K562 (cell line): ENCODE data around the gene SNAPC5. TPM values are rescaled to one million over a fixed set of nuclear protein-coding genes. Genes with fewer than 3 reads are reported as not detected.

ENCODE experiments used
- HBP1 ChIP-seq: fragments of 450-650 bp; formaldehyde crosslinking; IDR thresholded peaks from 2 replicates; pipeline ENCODE4 v1.4.0; 2022; ENCODE audit warnings: missing genetic modification characterization
- HDAC1 ChIP-seq, 2 experiments: fragments of 450-650 bp; IDR thresholded peaks; 2 replicates each; pipeline ENCODE4 v1.6.1; 2016 to 2017; ENCODE audit warnings: inconsistent platforms in 1 of 2, mild to moderate bottlenecking in 1 of 2, moderate library complexity in 1 of 2
- NKRF ChIP-seq: fragments of 450-650 bp; IDR thresholded peaks from 2 replicates; pipeline ENCODE4 v1.6.1; 2016; ENCODE audit warnings: borderline replicate concordance
- SIN3A ChIP-seq, 2 experiments: fragments of 150-350 bp in 1 of 2; IDR thresholded peaks; 2 replicates each; pipeline ENCODE4 v1.6.1; 2011 to 2016; ENCODE audit warnings: borderline replicate concordance in 2 of 2, low read depth in 2 of 2, low read length in 2 of 2, mild to moderate bottlenecking in 2 of 2, moderate library complexity in 2 of 2; ENCODE audit not compliant: control insufficient read depth in 1 of 2
- SUPT5H ChIP-seq: fragments of 450-650 bp; IDR thresholded peaks from 2 replicates; pipeline ENCODE4 v1.6.1; 2016
- polyA plus RNA-seq, 8 experiments: library from polyadenylated mRNA; depleted of rRNA in 4 of 8; stranded (reverse) in 5 of 8; unstranded in 3 of 8; fragments of >200 nt; fragmentation: Nextera tagmentation in 2 of 8; fragmentation: Illumina TruSeq in 1 of 8; extraction: Ambion mirVana in 2 of 8; extraction: Trizol in 1 of 8; gene quantifications; 2 replicates each; pipeline versions ENCODE4 v1.2.1 to v1.2.3, GENCODE V29; 2011 to 2014; ENCODE audit warnings: inconsistent platforms in 1 of 8, missing spikeins in 1 of 8
- total RNA-seq, 7 experiments: library from RNA; depleted of rRNA in 6 of 7; stranded (reverse); fragments of >200 nt in 6 of 7; fragmentation: Illumina TruSeq in 2 of 7; extraction: Trizol in 2 of 7; gene quantifications; 2 replicates each; pipeline versions ENCODE4 v1.2.1 to v1.2.3, GENCODE V29; 2011 to 2021; ENCODE audit warnings: low replicate concordance in 1 of 7
- TF ChIP-seq, protein P1 (sequence below), 2 experiments: fragments of 450-650 bp in 1 of 2; IDR thresholded peaks; 2 replicates each; pipeline ENCODE4 v1.6.1; 2011 to 2017; ENCODE audit warnings: low read depth in 2 of 2, antibody characterized with exemption in 1 of 2, borderline replicate concordance in 1 of 2, low read length in 1 of 2, mild to moderate bottlenecking in 1 of 2, mixed read lengths in 1 of 2; ENCODE audit not compliant: control insufficient read depth in 1 of 2
- TF ChIP-seq, protein P2 (sequence below), 2 experiments: fragments of 150-350 bp in 1 of 2; IDR thresholded peaks; 2 replicates each; pipeline ENCODE4 v1.6.1; 2012 to 2016; ENCODE audit warnings: low read depth in 2 of 2, low read length in 2 of 2, mild to moderate bottlenecking in 1 of 2, moderate library complexity in 1 of 2

SNAPC5 gene
- total and polyA plus RNA-seq, 9 of the 15 experiments (the other 6 are each of a cell fraction or from before 2014, with no cell fraction given) = 52.8 to 155 (median 96.5) TPM

DNA sequence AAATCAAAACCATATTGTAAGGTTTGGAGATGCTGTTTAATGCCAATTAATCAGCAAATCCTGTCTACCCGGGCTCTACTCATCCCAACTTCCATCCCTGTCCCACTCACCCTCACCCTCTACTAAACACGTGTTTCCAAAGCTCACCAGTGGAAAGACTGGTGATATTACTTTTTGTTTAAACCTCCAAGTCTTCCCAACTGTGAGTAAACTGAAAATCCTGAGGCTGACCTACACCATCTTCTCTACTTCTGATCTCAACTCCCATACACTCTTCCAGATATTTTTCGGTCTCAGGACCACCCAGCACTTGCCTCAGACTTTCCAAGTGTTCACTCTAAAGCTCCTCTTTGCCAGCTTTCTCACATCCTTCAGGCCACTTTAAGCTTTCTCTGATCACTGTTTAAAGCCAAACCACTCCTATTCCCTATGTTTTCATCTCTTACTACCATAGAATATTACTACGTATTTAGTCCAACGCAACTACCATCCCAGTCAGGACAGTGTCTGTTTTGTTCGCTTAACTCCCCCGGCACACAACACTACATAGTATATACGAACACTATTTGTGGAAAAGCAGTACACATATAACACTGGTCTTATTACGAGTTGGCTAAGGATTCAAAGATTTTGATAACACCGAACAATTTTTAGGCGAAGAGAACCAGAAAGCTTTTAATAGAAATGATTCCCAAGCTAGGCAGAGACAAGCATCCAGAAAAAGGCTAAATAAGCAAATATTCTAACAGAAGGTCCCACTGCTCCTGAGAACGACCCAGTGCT is 6.4 kb upstream of the SNAPC5 start (continued):
- TF ChIP-seq, protein P1, sequence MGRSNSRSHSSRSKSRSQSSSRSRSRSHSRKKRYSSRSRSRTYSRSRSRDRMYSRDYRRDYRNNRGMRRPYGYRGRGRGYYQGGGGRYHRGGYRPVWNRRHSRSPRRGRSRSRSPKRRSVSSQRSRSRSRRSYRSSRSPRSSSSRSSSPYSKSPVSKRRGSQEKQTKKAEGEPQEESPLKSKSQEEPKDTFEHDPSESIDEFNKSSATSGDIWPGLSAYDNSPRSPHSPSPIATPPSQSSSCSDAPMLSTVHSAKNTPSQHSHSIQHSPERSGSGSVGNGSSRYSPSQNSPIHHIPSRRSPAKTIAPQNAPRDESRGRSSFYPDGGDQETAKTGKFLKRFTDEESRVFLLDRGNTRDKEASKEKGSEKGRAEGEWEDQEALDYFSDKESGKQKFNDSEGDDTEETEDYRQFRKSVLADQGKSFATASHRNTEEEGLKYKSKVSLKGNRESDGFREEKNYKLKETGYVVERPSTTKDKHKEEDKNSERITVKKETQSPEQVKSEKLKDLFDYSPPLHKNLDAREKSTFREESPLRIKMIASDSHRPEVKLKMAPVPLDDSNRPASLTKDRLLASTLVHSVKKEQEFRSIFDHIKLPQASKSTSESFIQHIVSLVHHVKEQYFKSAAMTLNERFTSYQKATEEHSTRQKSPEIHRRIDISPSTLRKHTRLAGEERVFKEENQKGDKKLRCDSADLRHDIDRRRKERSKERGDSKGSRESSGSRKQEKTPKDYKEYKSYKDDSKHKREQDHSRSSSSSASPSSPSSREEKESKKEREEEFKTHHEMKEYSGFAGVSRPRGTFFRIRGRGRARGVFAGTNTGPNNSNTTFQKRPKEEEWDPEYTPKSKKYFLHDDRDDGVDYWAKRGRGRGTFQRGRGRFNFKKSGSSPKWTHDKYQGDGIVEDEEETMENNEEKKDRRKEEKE (IDR thresholded peaks at IDR 0.05; ENCODE audit: borderline replicate concordance in 1 of 2, control insufficient read depth in 1 of 2, low read depth in 2 of 2, low read length in 1 of 2) = 0 out of 4 replicates have a peak, but pooled peaks of 1 of the 2 experiments have one; percentile 12
- TF ChIP-seq SIN3A (IDR thresholded peaks at IDR 0.05; ENCODE audit: borderline replicate concordance in 2 of 2, control insufficient read depth in 1 of 2, low read depth in 2 of 2, low read length in 2 of 2) (peak in 1 of 2 experiments; percentile 64; a peak in 1 of 4 replicates), SUPT5H (no peak), NKRF (peak; percentile 35), HBP1 (CRISPR knock-in tag) (no peak), HDAC1 (IDR thresholded peaks at IDR 0.05) (peak in 1 of 2 experiments; percentile 51; a peak in 1 of 4 replicates)
- TF ChIP-seq, protein P2, sequence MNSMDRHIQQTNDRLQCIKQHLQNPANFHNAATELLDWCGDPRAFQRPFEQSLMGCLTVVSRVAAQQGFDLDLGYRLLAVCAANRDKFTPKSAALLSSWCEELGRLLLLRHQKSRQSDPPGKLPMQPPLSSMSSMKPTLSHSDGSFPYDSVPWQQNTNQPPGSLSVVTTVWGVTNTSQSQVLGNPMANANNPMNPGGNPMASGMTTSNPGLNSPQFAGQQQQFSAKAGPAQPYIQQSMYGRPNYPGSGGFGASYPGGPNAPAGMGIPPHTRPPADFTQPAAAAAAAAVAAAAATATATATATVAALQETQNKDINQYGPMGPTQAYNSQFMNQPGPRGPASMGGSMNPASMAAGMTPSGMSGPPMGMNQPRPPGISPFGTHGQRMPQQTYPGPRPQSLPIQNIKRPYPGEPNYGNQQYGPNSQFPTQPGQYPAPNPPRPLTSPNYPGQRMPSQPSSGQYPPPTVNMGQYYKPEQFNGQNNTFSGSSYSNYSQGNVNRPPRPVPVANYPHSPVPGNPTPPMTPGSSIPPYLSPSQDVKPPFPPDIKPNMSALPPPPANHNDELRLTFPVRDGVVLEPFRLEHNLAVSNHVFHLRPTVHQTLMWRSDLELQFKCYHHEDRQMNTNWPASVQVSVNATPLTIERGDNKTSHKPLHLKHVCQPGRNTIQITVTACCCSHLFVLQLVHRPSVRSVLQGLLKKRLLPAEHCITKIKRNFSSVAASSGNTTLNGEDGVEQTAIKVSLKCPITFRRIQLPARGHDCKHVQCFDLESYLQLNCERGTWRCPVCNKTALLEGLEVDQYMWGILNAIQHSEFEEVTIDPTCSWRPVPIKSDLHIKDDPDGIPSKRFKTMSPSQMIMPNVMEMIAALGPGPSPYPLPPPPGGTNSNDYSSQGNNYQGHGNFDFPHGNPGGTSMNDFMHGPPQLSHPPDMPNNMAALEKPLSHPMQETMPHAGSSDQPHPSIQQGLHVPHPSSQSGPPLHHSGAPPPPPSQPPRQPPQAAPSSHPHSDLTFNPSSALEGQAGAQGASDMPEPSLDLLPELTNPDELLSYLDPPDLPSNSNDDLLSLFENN (IDR thresholded peaks at IDR 0.05; ENCODE audit: low read depth in 2 of 2, low read length in 2 of 2) = 0 out of 4 replicates have a peak, but pooled peaks of 1 of the 2 experiments have one; percentile 21
